ENCODE data around the gene FOXL3. TPM values are rescaled to one million over a fixed set of nuclear protein-coding genes. Genes with fewer than 3 reads are reported as not detected.

The FOXL3 gene
- total and polyA plus RNA-seq, 2 experiments from 2014 or later, result not detected

- no peak overlapping the region for H3K4me3 ChIP-seq
- H3K9me2 ChIP-seq (replicated peaks; ENCODE audit: insufficient read depth), result no peaks in the 10 kb centered on the region
- no peaks in the 10 kb centered on the region for H3K79me2 ChIP-seq
- H3K27me3 ChIP-seq, result no peaks in the 10 kb centered on the region
- no peaks in the 10 kb centered on the region for H3K4me1 ChIP-seq (ENCODE audit: insufficient read depth)
- H2AFZ ChIP-seq, result no peak overlapping the region
- no peaks in the 10 kb centered on the region for H3K9me3 ChIP-seq (ENCODE audit: low read depth)
- peak overlapping the region; percentile 60 for H3K27ac ChIP-seq
- 82% methylated on average over 19 of the region's 19 CpGs for WGBS (ENCODE audit: low lambda C conversion rate, missing lambda C conversion rate)
- no peaks in the 10 kb centered on the region for H4K20me1 ChIP-seq (ENCODE audit: insufficient read depth, poor library complexity, severe bottlenecking)
- TF ChIP-seq EZH2 (IDR thresholded peaks at IDR 0.05; ENCODE audit: borderline replicate concordance), result no peak
- TF ChIP-seq CTCF (IDR thresholded peaks at IDR 0.05; ENCODE audit: poor library complexity), result no peak
- TF ChIP-seq EZH2phosphoT487 (IDR thresholded peaks at IDR 0.05; ENCODE audit: low read depth, severe bottlenecking, unreplicated experiment), result no peak
- H3K4me2 ChIP-seq, result no peak overlapping the region
- no peaks in the 10 kb centered on the region for H3K36me3 ChIP-seq (replicated peaks; ENCODE audit: insufficient read depth, low read depth)
- DNase-seq (ENCODE audit: low spot score), result no peak
Observed at GRCh38 chr7:311131-311680, 21.2 kb downstream of the FOXL3 start.

GRCh38 chr7:311796-312195 is 21.8 kb downstream of the FOXL3 start:
- WGBS (ENCODE audit: low lambda C conversion rate, missing lambda C conversion rate), result 61% methylated on average over 5 of the region's 5 CpGs
- Histone ChIP-seq H3K79me2 (no peaks in the 10 kb centered on the region), H3K9me3 (ENCODE audit: low read depth) (no peaks in the 10 kb centered on the region), H3K4me3 (no peak overlapping the region), H2AFZ (no peak overlapping the region), H3K27me3 (no peaks in the 10 kb centered on the region), H3K4me2 (peak overlapping the region; percentile 17), H3K36me3 (replicated peaks; ENCODE audit: insufficient read depth, low read depth) (no peaks in the 10 kb centered on the region), H4K20me1 (ENCODE audit: insufficient read depth, poor library complexity, severe bottlenecking) (no peaks in the 10 kb centered on the region), H3K4me1 (ENCODE audit: insufficient read depth) (no peaks in the 10 kb centered on the region), H3K9me2 (replicated peaks; ENCODE audit: insufficient read depth) (no peaks in the 10 kb centered on the region), H3K27ac (peak overlapping the region; percentile 60)
- no peak for TF ChIP-seq EZH2 (IDR thresholded peaks at IDR 0.05; ENCODE audit: borderline replicate concordance)
- no peak for TF ChIP-seq EZH2phosphoT487 (IDR thresholded peaks at IDR 0.05; ENCODE audit: low read depth, severe bottlenecking, unreplicated experiment)
- DNase-seq (ENCODE audit: low spot score), result no peak

- peaks cover 4% of the 10 kb centered on the region for H3K4me1 ChIP-seq (ENCODE audit: insufficient read depth)
- no peaks in the 10 kb centered on the region for H3K36me3 ChIP-seq (replicated peaks; ENCODE audit: insufficient read depth, low read depth)
- no peak overlapping the region for H2AFZ ChIP-seq
- no peaks in the 10 kb centered on the region for H3K9me3 ChIP-seq (ENCODE audit: low read depth)
- H3K4me2 ChIP-seq, result no peak overlapping the region
- H3K27ac ChIP-seq, result peak overlapping the region; percentile 49
- H3K79me2 ChIP-seq, result no peaks in the 10 kb centered on the region
- H3K9me2 ChIP-seq (replicated peaks; ENCODE audit: insufficient read depth), result no peaks in the 10 kb centered on the region
- DNase-seq (ENCODE audit: low spot score), result no peak
- TF ChIP-seq EZH2 (IDR thresholded peaks at IDR 0.05; ENCODE audit: borderline replicate concordance) (no peak), CTCF (IDR thresholded peaks at IDR 0.05; ENCODE audit: poor library complexity) (no peak), EZH2phosphoT487 (IDR thresholded peaks at IDR 0.05; ENCODE audit: low read depth, severe bottlenecking, unreplicated experiment) (no peak)
- no peaks in the 10 kb centered on the region for H3K27me3 ChIP-seq
- no peaks in the 10 kb centered on the region for H4K20me1 ChIP-seq (ENCODE audit: insufficient read depth, poor library complexity, severe bottlenecking)
- H3K4me3 ChIP-seq, result no peak overlapping the region
- 80% methylated on average over 6 of the region's 6 CpGs for WGBS (ENCODE audit: low lambda C conversion rate, missing lambda C conversion rate)
Observed at GRCh38 chr7:312424-312823, 22.5 kb downstream of the FOXL3 start.

GRCh38 chr7:314853-315252 is 24.9 kb downstream of the FOXL3 start:
- H3K27me3 ChIP-seq, result no peaks in the 10 kb centered on the region
- WGBS (ENCODE audit: low lambda C conversion rate, missing lambda C conversion rate), result 92% methylated on average over 8 of the region's 8 CpGs

More at GRCh38 chr7:314853-315252, 24.9 kb downstream of the FOXL3 start:
- Histone ChIP-seq H3K79me2 (no peaks in the 10 kb centered on the region), H3K36me3 (replicated peaks; ENCODE audit: insufficient read depth, low read depth) (no peaks in the 10 kb centered on the region), H3K4me1 (ENCODE audit: insufficient read depth) (peaks cover 24% of the 10 kb centered on the region), H3K4me2 (no peak overlapping the region), H3K9me3 (ENCODE audit: low read depth) (no peaks in the 10 kb centered on the region), H3K9me2 (replicated peaks; ENCODE audit: insufficient read depth) (no peaks in the 10 kb centered on the region), H3K4me3 (no peak overlapping the region), H2AFZ (no peak overlapping the region), H3K27ac (no peak overlapping the region), H4K20me1 (ENCODE audit: insufficient read depth, poor library complexity, severe bottlenecking) (no peaks in the 10 kb centered on the region)
- DNase-seq (ENCODE audit: low spot score), result no peak
- no peak for TF ChIP-seq EZH2phosphoT487 (IDR thresholded peaks at IDR 0.05; ENCODE audit: low read depth, severe bottlenecking, unreplicated experiment)
- TF ChIP-seq CTCF (IDR thresholded peaks at IDR 0.05; ENCODE audit: poor library complexity), result no peak
- TF ChIP-seq EZH2 (IDR thresholded peaks at IDR 0.05; ENCODE audit: borderline replicate concordance), result no peak

Data from hepatocyte (in vitro differentiated cells).